ENCODE measurements around the gene HELZ. TPM values are rescaled to one million over a fixed set of nuclear protein-coding genes. Genes with fewer than 3 reads are reported as not detected.

HELZ gene
- total RNA-seq, 1 donor from 2014 or later, result 86.0 TPM

DNA sequence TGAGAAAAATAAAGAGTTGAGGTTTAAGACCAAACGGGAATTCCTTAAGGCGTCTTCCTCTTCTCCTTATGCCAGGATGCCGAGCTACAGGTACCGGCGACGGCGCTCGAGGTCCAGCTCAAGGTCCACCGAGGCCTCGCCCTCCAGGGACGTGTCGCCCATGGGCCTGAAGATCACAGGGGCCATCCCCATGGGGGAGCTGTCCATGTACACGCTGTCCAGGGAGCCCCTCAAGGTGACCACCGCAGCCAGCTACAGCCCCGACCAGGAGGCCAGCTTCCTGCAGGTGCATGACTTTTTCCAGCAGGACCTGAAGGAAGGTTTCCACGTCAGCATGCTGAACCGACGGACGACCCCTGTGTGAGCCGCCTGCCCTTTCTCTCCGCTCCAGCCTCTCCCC, 214.4 kb downstream of the HELZ start:
- DNase-seq (ENCODE audit: low spot score) (no peak), ATAC-seq (no peak)
- intact Hi-C loops (cut with DNase I), result no loop called here

GRCh38 chr17:67027031-67027628, 217.9 kb downstream of the HELZ start:
- intact Hi-C loops (cut with DNase I), result no loop called here
- no peak for DNase-seq (ENCODE audit: low spot score)
- ATAC-seq, result no peak

DNA sequence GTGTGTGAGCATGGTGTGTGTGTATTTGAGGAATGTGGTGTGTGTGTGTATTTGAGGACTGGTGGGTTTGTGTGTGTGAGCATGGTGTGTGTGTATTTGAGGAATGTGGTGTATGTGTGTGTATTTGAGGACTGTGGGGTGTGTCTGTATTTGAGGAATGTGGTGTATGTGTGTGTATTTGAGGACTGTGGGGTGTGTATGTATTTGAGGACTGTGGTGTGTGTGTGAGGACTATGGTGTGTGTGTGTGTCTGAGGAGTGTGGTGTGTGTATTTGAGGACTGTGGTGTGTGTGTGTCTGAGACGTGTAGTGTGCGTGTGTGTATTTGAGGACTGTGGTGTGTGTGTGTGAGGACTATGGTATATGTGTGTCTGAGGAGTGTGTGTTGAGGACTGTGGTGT, 218.7 kb downstream of the HELZ start:
- intact Hi-C loops (cut with DNase I), result no loop called here
- DNase-seq (ENCODE audit: low spot score) (no peak), ATAC-seq (no peak)

- intact Hi-C loops (cut with DNase I), result no loop called here
- DNase-seq (ENCODE audit: low spot score) (no peak), ATAC-seq (no peak)
Observed at GRCh38 chr17:67025216-67025792, 219.7 kb downstream of the HELZ start.

DNA sequence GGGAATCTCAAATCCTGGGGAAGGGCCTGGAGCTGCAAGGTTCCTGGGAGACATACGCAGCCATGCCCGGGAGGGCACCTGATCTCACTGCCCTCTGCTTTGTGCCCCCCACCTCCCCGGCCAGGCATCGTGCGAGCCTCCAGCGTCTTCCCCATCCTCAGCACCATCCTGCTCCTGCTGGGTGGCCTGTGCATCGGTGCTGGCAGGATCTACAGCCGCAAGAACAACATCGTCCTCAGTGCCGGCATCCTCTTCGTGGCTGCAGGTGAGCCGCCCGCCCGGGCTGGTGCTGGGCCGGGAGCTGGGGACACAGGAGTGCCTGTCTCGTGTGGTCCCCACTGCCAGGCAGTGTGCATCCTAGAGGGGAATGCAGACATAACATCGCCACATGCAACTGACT, 220.3 kb downstream of the HELZ start:
- ATAC-seq, result no peak
- intact Hi-C loops (cut with DNase I), result no loop called here
- DNase-seq (ENCODE audit: low spot score), result no peak

DNA sequence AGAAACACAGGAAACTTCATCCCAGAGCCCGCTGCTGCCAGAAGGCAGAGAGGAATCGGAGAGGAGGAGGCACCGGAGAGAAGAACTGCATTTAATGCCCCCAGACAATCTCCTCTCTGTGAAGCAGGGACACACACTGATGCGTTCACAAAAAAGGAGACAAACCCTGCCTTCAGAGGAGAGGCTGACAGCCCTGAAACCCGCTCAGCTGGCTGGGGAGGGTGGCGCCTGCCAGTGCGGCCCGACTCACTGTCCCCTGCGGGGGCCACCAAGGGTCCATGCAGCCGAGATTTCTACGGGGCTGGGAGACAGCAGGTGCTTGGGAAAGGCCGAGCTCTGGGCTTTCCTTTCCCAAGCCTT, 222.6 kb downstream of the HELZ start:
- ATAC-seq, result no peak
- no peak for DNase-seq (ENCODE audit: low spot score)
- intact Hi-C loops (cut with DNase I), result no loop called here

DNA sequence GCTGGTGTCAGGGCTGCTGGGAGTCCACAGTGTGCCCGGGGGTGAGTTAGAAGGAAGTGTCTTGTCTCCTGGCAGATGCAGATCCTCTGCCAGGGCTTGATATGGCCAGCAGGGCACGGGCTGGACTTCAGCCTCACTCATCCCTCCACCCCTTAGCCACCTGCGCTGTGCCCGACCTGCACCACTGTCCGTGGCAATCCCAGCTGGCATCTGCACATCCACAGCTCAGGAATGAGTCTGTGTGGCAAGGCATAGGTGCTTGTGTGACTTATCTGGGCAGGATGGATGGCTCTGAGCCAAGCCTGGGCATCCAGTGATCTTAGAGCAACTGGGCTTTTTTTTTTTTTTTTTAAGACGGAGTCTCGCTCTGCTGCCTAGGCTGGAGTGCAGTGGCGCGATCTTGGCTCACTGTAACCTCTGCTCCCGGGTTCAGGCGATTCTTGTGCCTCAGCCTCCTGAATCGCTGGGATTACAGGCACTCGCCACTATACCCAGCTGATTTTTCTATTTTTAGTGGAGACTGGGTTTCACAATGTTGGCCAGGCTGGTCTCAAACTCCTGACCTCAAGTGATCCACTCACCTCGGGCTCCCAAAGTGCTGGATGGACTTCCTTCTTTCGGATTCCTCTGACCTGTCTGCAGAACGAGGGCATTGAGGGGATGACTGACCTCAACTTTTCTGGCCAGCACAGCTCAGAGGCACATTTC, 223.1 kb downstream of the HELZ start:
- no peak for ATAC-seq
- intact Hi-C loops (cut with DNase I), result no loop called here
- DNase-seq (ENCODE audit: low spot score), result no peak

- ATAC-seq (no peak), DNase-seq (ENCODE audit: low spot score) (no peak)
- intact Hi-C loops (cut with DNase I), result no loop called here
Observed at GRCh38 chr17:67021196-67021595, 223.8 kb downstream of the HELZ start.

Other genes starting within 250 kb of the HELZ start
- gene CACNG1, start 200.6 kb downstream of the HELZ start, total RNA-seq, result not detected
- gene PSMD12, start 121.4 kb upstream of the HELZ start, total RNA-seq, result 40.6 TPM
- 27.9 TPM for gene PITPNC1, start 132.1 kb upstream of the HELZ start, total RNA-seq